BLaER1 (cell line): ENCODE results near the gene CHIC2.

Source experiments
- H3K27ac ChIP-seq: shearing (Covaris generic); formaldehyde crosslinking; 2 replicates; pipeline ENCODE4 v1.8.1; 2022
- H3K27me3 ChIP-seq: shearing (Covaris generic); formaldehyde crosslinking; 2 replicates; pipeline ENCODE4 v1.8.1; 2022
- H3K36me3 ChIP-seq: shearing (Covaris generic); formaldehyde crosslinking; 2 replicates; pipeline ENCODE4 v1.8.1; 2022
- H3K4me1 ChIP-seq: shearing (Covaris generic); formaldehyde crosslinking; 2 replicates; pipeline ENCODE4 v1.8.1; 2022
- H3K4me2 ChIP-seq: shearing (Covaris generic); formaldehyde crosslinking; 2 replicates; pipeline ENCODE4 v1.8.1; 2022
- H3K4me3 ChIP-seq: shearing (Covaris generic); formaldehyde crosslinking; 2 replicates; pipeline ENCODE4 v1.8.1; 2022
- H3K9ac ChIP-seq: shearing (Covaris generic); formaldehyde crosslinking; 2 replicates; pipeline ENCODE4 v1.8.1; 2022
- H3K9me3 ChIP-seq: shearing (Covaris generic); formaldehyde crosslinking; 2 replicates; pipeline ENCODE4 v1.8.1; 2022
- H4K20me1 ChIP-seq: shearing (Covaris generic); formaldehyde crosslinking; 2 replicates; pipeline ENCODE4 v1.8.1; 2022
- Cebpa-rat ChIP-seq: shearing (Covaris generic); IDR thresholded peaks from 2 replicates; pipeline ENCODE4 v1.8.1; 2022

CHIC2 gene

DNA sequence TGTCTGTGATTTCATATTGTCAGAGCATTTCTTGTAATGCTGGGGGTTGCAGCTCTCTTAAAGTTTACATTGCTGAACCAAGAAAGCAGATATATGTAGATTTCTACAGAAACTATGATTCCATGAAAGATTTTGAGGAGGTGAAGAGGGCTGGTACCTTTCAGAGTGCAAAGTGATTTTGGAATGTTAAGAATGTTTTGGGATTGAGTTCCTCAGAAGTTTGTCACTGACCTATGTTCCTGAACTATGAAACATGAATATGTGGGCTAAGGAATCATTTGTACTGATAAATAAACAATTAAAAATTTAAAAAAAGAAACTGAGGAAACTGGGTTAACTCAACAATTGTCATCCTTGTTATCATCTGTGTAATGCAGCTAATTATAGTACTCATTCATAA lies 12.3 kb upstream of the CHIC2 start:
- no peaks in the 10 kb centered on the region for H3K4me1 ChIP-seq
- H3K36me3 ChIP-seq = no peaks in the 10 kb centered on the region
- H4K20me1 ChIP-seq = no peaks in the 10 kb centered on the region
- no peak overlapping the region for H3K9ac ChIP-seq
- no peak overlapping the region for H3K4me3 ChIP-seq
- H3K9me3 ChIP-seq = no peaks in the 10 kb centered on the region
- TF ChIP-seq Cebpa-rat = no peak
- H3K27me3 ChIP-seq = no peaks in the 10 kb centered on the region
- no peak overlapping the region for H3K27ac ChIP-seq
- no peak overlapping the region for H3K4me2 ChIP-seq

DNA sequence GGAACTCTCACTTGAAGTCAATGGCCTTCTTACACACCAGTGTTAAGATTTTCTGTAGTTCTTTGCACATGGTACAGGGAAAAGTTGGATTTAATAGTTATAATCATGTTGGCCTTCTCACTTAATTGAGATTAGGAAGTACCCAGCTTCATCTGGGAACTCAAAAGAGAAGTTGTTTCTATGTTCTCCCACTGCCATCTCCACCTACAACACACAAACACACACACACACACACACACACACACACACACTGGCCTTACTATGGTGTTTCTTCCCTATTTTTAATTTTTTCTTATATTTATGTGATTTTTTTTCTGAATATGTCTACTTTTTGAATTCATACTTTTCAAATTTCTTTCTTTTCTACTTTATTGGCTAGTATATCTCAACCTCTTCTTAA lies 10.0 kb upstream of the CHIC2 start:
- Histone ChIP-seq H3K4me2 (no peak overlapping the region), H3K9me3 (no peaks in the 10 kb centered on the region), H3K9ac (no peak overlapping the region), H4K20me1 (no peaks in the 10 kb centered on the region), H3K27me3 (no peaks in the 10 kb centered on the region), H3K27ac (no peak overlapping the region), H3K4me3 (no peak overlapping the region), H3K36me3 (no peaks in the 10 kb centered on the region), H3K4me1 (no peaks in the 10 kb centered on the region)
- no peak for TF ChIP-seq Cebpa-rat

DNA sequence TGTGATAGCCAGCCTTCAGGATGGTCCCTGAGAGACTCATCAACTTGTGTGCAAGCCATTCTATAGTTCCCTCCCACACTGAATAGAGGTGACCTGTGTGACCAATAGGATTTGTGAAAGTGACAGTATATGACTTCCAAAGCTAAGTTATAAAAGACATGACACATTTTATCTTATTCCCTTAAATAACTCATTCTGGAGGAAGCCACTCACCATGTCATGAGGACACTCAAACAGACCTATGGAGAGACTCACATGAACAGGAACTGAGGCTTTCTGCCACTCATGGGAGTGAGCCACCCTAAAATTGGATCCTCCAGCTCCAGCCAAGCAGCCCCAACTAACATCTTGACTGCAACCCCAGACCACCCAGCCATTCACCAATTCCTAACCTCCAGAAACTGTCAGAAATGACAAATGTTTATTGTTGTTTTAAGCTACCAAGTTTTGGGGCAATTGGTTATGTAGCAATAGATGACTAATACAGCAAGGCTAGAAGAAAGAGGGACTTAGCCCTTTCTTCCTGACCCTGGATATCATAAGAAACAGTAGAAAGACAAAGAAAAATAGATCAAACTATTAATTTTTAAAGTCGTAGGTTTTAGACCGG lies 9.0 kb upstream of the CHIC2 start:
- no peak overlapping the region for H3K4me3 ChIP-seq
- no peaks in the 10 kb centered on the region for H3K36me3 ChIP-seq
- H4K20me1 ChIP-seq = no peaks in the 10 kb centered on the region
- no peak overlapping the region for H3K27ac ChIP-seq
- H3K9ac ChIP-seq = no peak overlapping the region
- H3K27me3 ChIP-seq = no peaks in the 10 kb centered on the region
- TF ChIP-seq Cebpa-rat = no peak
- H3K4me1 ChIP-seq = no peaks in the 10 kb centered on the region
- no peaks in the 10 kb centered on the region for H3K9me3 ChIP-seq
- H3K4me2 ChIP-seq = no peak overlapping the region

DNA sequence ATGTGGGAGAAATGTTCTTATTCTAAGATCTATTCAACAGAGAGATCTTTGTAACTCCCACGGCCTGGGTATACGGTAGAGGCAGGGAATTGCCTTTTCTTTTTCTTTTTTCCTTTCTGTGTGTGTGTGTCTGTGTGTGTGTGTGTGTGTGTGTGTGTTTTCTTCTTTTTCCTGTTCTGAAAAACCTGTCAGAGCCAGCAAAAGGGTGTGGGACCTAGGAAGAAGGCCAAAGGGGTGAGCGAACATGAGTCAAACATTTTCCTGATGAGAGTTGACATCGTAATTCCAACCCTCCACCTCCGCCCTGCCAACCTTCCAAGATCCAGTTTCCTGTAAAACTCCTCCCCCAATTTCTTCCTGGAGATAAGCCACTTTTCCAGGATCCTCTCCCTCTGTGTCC lies 2.8 kb upstream of the CHIC2 start:
- H3K27me3 ChIP-seq = no peaks in the 10 kb centered on the region
- no peak for TF ChIP-seq Cebpa-rat
- H3K9me3 ChIP-seq = no peaks in the 10 kb centered on the region
- no peak overlapping the region for H3K4me2 ChIP-seq
- H3K27ac ChIP-seq = no peak overlapping the region
- H3K36me3 ChIP-seq = no peaks in the 10 kb centered on the region
- peaks cover 17% of the 10 kb centered on the region for H4K20me1 ChIP-seq
- H3K4me1 ChIP-seq = peaks cover 22% of the 10 kb centered on the region
- H3K9ac ChIP-seq = no peak overlapping the region
- H3K4me3 ChIP-seq = no peak overlapping the region

DNA sequence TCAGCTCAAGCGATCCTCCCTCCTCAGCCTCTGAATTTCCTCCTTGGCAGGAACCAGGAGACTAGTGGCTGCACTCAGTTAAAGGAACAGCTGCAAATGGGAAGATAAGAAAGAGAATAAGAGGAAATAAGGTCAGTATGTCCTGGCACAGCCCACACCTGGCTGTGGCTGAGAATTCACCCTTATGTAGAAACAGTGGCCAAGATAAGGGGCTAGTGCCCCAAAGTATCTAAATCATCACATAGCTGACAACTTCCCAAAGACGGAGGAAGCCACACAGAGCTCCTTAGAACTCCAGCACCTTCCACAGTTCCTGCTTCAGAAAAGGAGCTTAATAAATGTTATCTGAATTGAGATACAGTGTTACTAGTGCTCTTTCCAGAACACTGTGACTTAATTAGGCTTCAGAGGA lies 2.3 kb upstream of the CHIC2 start:
- H4K20me1 ChIP-seq = peaks cover 21% of the 10 kb centered on the region
- no peak overlapping the region for H3K9ac ChIP-seq
- H3K4me1 ChIP-seq = peaks cover 27% of the 10 kb centered on the region
- H3K27me3 ChIP-seq = no peaks in the 10 kb centered on the region
- H3K36me3 ChIP-seq = no peaks in the 10 kb centered on the region
- no peak overlapping the region for H3K27ac ChIP-seq
- no peak overlapping the region for H3K4me3 ChIP-seq
- H3K4me2 ChIP-seq = no peak overlapping the region
- no peaks in the 10 kb centered on the region for H3K9me3 ChIP-seq
- TF ChIP-seq Cebpa-rat = no peak

DNA sequence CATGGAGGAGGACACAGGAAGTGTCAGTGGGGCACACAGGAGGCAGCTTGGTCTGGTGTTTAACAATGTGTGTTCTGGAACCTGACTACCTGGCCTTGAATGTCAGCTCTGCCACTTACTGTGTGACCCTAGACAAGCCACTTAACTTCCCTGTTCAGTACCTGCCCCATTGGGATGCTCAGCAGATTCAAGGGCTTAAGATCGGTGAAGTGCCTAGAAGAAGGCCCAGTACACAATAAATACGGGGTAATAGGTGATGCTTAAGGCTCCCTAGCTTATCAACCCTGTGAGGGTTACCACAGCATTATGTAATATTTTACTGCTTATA lies 1.6 kb upstream of the CHIC2 start:
- no peaks in the 10 kb centered on the region for H3K27me3 ChIP-seq
- H3K9ac ChIP-seq = no peak overlapping the region
- no peak for TF ChIP-seq Cebpa-rat
- H3K4me3 ChIP-seq = no peak overlapping the region
- no peaks in the 10 kb centered on the region for H3K36me3 ChIP-seq
- no peak overlapping the region for H3K27ac ChIP-seq
- peak overlapping the region; percentile 76 for H3K4me2 ChIP-seq
- H4K20me1 ChIP-seq = peaks cover 28% of the 10 kb centered on the region
- H3K4me1 ChIP-seq = peaks cover 34% of the 10 kb centered on the region
- H3K9me3 ChIP-seq = no peaks in the 10 kb centered on the region

DNA sequence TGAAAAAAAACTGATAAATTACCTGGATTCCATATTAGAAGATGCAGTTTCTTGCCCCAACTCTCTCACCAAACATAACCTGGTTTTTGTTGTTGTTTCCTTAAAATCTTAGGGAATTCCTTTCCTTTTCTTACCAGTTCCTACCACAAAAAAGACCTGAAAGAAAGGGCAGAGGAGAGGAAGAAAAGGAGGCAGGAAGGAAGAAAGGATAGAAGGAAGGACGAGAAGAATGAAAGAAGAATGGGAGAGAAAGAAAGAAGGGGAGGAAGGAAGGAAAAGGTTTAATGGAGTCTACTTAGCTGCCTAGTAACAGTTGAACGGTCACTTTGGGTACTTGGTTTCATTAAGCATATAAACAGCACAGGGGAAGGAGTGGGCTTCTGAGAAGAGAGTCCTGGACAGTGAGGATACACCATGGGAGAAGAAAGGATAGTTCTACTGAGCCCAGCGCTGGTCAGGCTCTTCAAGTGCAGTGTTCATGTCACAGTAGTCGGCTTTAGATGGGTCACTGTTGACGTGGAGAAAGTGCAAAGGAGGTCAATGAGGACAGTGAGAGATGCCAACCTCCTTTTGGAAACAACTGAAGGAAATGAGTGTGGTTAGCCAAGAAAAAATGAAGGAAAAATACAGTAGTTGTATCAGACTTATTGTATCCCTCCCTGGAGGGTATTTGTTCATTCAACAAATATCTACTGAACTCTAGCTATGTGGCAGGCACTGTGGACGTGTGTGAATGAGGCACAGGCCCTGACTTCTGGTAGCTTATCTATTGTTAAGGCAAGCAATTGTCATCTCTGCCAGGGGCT lies 1.1 kb upstream of the CHIC2 start:
- Histone ChIP-seq H3K9ac (peak overlapping the region; percentile 89), H3K9me3 (no peaks in the 10 kb centered on the region), H3K4me1 (peaks cover 39% of the 10 kb centered on the region), H4K20me1 (peaks cover 33% of the 10 kb centered on the region), H3K27ac (peak overlapping the region; percentile 93), H3K4me2 (peak overlapping the region; percentile 76), H3K4me3 (peak overlapping the region; percentile 86), H3K36me3 (no peaks in the 10 kb centered on the region), H3K27me3 (no peaks in the 10 kb centered on the region)
- no peak for TF ChIP-seq Cebpa-rat

DNA sequence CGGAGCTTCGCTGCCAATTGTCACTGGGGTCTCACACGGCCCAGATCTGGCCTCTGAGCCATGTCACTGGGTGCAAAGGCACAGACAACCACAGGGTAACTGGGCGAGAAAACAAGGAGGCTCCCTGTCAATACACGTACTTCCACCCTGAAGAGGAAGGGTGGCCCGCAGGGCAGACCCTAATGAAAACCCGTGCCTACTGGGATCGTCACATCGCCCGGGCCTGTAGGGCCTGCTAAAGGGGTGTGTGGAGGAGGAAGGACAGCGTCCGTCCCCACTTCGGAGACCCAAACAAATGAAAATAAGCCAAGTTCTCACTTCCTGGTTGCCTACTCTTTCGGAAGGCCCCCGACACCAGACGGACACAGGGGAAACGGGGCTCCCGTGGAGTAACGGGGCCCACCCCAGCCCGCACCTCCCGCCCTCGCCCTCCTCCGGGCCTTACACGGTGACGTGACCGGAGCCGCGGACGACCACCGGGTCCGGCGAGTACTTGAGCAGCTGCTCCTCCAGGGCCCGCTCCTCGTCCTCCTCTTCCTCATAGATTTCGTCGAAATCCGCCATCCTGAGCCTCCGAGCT lies 578 bp downstream of the CHIC2 start:
- H3K27ac ChIP-seq = peak overlapping the region; percentile 93
- H4K20me1 ChIP-seq = peaks cover 50% of the 10 kb centered on the region
- TF ChIP-seq Cebpa-rat = no peak
- peak overlapping the region; percentile 89 for H3K9ac ChIP-seq
- peaks cover 50% of the 10 kb centered on the region for H3K4me1 ChIP-seq
- H3K4me2 ChIP-seq = peak overlapping the region; percentile 80
- no peaks in the 10 kb centered on the region for H3K27me3 ChIP-seq
- no peaks in the 10 kb centered on the region for H3K36me3 ChIP-seq
- no peaks in the 10 kb centered on the region for H3K9me3 ChIP-seq
- H3K4me3 ChIP-seq = peak overlapping the region; percentile 86

DNA sequence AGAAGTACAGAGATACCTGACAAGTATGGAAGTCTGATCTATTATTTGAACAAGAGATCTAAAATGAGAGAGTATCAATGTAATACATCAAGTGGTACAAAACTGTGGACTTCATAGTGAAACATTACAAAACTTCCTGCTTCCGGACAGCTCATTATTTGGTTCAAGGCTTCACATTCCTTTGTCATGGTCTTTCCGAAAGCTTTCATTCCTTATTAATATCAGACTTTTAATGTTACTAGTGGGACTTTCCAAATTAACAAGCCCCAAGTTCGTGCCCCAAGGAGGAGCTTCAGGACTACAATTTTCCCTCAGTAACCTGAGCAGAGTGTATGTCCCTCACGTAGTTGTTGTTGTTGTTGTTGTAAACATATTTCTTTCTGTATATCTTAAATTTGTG lies 1.2 kb downstream of the CHIC2 start:
- H3K27me3 ChIP-seq = no peaks in the 10 kb centered on the region
- no peak for TF ChIP-seq Cebpa-rat
- H3K4me2 ChIP-seq = peak overlapping the region; percentile 80
- peaks cover 56% of the 10 kb centered on the region for H3K4me1 ChIP-seq
- no peaks in the 10 kb centered on the region for H3K9me3 ChIP-seq
- peaks cover 56% of the 10 kb centered on the region for H4K20me1 ChIP-seq
- H3K9ac ChIP-seq = peak overlapping the region; percentile 89
- H3K4me3 ChIP-seq = peak overlapping the region; percentile 86
- peak overlapping the region; percentile 93 for H3K27ac ChIP-seq
- H3K36me3 ChIP-seq = no peaks in the 10 kb centered on the region

DNA sequence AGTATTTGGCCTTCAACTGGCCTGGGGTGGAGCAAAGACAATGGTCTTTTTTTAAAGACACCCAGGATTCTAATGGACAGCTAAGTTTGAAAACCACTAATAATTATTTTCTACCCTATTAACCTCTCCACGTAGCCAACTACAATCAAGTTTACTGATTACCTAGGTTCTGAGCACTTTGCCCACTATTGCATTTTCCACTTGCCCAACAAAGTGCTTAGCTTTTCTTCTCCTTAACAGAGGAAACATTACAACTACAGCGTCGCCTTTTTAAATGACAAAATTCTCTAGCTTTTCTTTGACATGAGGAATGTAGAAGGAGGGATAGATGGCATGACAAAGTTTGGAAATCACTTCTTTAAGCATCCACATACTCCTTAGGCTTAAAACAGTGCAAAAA lies 2.0 kb downstream of the CHIC2 start:
- peaks cover 64% of the 10 kb centered on the region for H4K20me1 ChIP-seq
- H3K9ac ChIP-seq = peak overlapping the region; percentile 89
- no peaks in the 10 kb centered on the region for H3K27me3 ChIP-seq
- peak overlapping the region; percentile 80 for H3K4me2 ChIP-seq
- H3K36me3 ChIP-seq = no peaks in the 10 kb centered on the region
- TF ChIP-seq Cebpa-rat = no peak
- H3K27ac ChIP-seq = no peak overlapping the region
- H3K9me3 ChIP-seq = no peaks in the 10 kb centered on the region
- H3K4me3 ChIP-seq = peak overlapping the region; percentile 86
- peaks cover 64% of the 10 kb centered on the region for H3K4me1 ChIP-seq
